Activated T-helper 2 cell treated with anti-CD3 and anti-CD28 coated beads, Interferon-gamma antibody, Interleukin-2, Interleukin-4, amounts not matched to agents 10 μg/mL and 5 μg/mL and 100 μg/mL, durations not matched to agents 14 hours and 24 hours and 36 hours (primary cell): Measurements from ENCODE around the gene NKAP. TPM values are rescaled to one million over a fixed set of nuclear protein-coding genes. Genes with fewer than 3 reads are reported as not detected.
A peak's percentile ranks its signal among the peaks of the same experiment; 100 is the strongest.

Experiments used
- DNase-seq: peaks from one replicate; pipeline ENCODE4 v3.0.0; 2021; ENCODE audit warnings: low spot score
- H3K27ac Mint-ChIP-seq: one replicate; pipeline ENCODE4 v1.8.0; 2021; ENCODE audit warnings: mixed read lengths
- H3K27me3 Mint-ChIP-seq: one replicate; pipeline ENCODE4 v1.8.0; 2021; ENCODE audit warnings: low read depth, mixed read lengths
- H3K36me3 Mint-ChIP-seq: one replicate; pipeline ENCODE4 v1.8.0; 2021; ENCODE audit warnings: low read depth, mixed read lengths
- H3K4me1 Mint-ChIP-seq: one replicate; pipeline ENCODE4 v1.8.0; 2021; ENCODE audit warnings: low read depth, mixed read lengths
- H3K4me3 Mint-ChIP-seq: one replicate; pipeline ENCODE4 v1.8.0; 2021; ENCODE audit warnings: low read depth, mild to moderate bottlenecking, moderate library complexity, mixed read lengths
- H3K9me3 Mint-ChIP-seq: one replicate; pipeline ENCODE4 v1.8.0; 2021; ENCODE audit warnings: mixed read lengths
- intact Hi-C: fragments of 100-400 bp; cut with micrococcal nuclease; formaldehyde crosslinking; loops from one replicate; pipeline ENCODE4 v1.15.1; 2023
- total RNA-seq: library from RNA; stranded (reverse); gene quantifications from 2 replicates; pipeline ENCODE4 v1.2.3, GENCODE V29; 2022

The NKAP gene
- total RNA-seq, 1 donor from 2014 or later, result 10.4 TPM

GRCh38 chrX:119871599-119872395 is 71.8 kb downstream of the NKAP start, which contains the start of the genes NDUFA1 and RNF113A:
NDUFA1 (plus strand) TSS chrX:119871832; CDS start chrX:119871912, 80 bp downstream.
RNF113A (minus strand) TSS chrX:119871733; CDS start chrX:119871613, 120 bp downstream.
- peak; percentile 84 for DNase-seq
- Mint-ChIP-seq H3K4me3 (peak within 1 kb of the TSS; percentile 96), H3K27me3 (no peaks in the 10 kb centered on the region), H3K9me3 (no peaks in the 10 kb centered on the region), H3K27ac (peak within 1 kb of the TSS; percentile 99), H3K36me3 (peaks cover 31% of the 10 kb centered on the region), H3K4me1 (peaks cover 5% of the 10 kb centered on the region)
- intact Hi-C loops, result loop anchor here (1.0 to 5.0 kb wide), 4 partner anchors 18 to 184 kb away; partner anchors contain the start of genes NKAP and RPL39

DNA sequence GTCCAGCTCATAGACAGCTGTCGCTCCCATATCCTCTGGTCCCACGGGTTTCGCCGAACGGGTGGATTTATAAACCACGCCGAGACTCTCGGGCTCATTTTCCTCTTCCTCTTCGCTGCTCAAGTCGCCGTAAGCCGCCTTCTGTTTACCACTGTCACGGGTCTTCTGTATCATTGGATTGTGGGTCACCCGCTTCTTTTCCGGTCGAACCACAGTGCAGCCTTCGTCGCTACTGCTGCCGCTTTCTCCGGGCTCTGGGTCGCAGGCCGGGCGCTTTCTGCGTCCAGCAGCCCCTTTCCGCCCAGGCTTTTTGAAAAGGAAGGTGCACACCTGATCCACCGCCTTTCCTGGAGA is 72.3 kb downstream of the NKAP start:
- H3K9me3 Mint-ChIP-seq, result no peaks in the 10 kb centered on the region
- H3K27ac Mint-ChIP-seq, result peak overlapping the region; percentile 99
- intact Hi-C loops, result loop anchor here (1.0 to 5.0 kb wide), 4 partner anchors 18 to 184 kb away; partner anchors contain the start of genes NKAP and RPL39
- H3K4me3 Mint-ChIP-seq, result peak overlapping the region; percentile 96
- no peaks in the 10 kb centered on the region for H3K27me3 Mint-ChIP-seq
- DNase-seq, result no peak
- H3K4me1 Mint-ChIP-seq, result peaks cover 5% of the 10 kb centered on the region
- H3K36me3 Mint-ChIP-seq, result peaks cover 29% of the 10 kb centered on the region

Other genes starting within 250 kb of the NKAP start
- 0.46 and 0.59 TPM in 2 replicates for gene SOWAHD, start 185.2 kb downstream of the NKAP start, total RNA-seq
- gene RPL39, start 152.1 kb downstream of the NKAP start, total RNA-seq, result 2,137 and 2,151 TPM in 2 replicates
- 13.9 TPM in 2 replicates for gene UPF3B, start 90.8 kb downstream of the NKAP start, total RNA-seq
- 24.0 and 26.8 TPM in 2 replicates for gene RNF113A, start 72.0 kb downstream of the NKAP start, total RNA-seq
- 82.6 and 84.4 TPM in 2 replicates for gene NDUFA1, start 71.9 kb downstream of the NKAP start, total RNA-seq
- not detected in 2 replicates for gene AKAP14, start 47.9 kb downstream of the NKAP start, total RNA-seq
- gene RHOXF2B, start 133.9 kb upstream of the NKAP start, total RNA-seq, result not detected in 2 replicates
- gene RHOXF1, start 172.2 kb upstream of the NKAP start, total RNA-seq, result not detected in 2 replicates
- gene RHOXF2, start 214.9 kb upstream of the NKAP start, total RNA-seq, result not detected in 2 replicates